ENCODE data around the gene UBXN1. TPM values are rescaled to one million over a fixed set of nuclear protein-coding genes. Genes with fewer than 3 reads are reported as not detected.
"Not testable (repeated sequence)": the region's sequence is repeated elsewhere in the genome, so short reads cannot be mapped to it uniquely, and the experiment has no call there.

Gene UBXN1
- total RNA-seq, 2 experiments from 2014 or later, result 135 to 136 TPM

DNA sequence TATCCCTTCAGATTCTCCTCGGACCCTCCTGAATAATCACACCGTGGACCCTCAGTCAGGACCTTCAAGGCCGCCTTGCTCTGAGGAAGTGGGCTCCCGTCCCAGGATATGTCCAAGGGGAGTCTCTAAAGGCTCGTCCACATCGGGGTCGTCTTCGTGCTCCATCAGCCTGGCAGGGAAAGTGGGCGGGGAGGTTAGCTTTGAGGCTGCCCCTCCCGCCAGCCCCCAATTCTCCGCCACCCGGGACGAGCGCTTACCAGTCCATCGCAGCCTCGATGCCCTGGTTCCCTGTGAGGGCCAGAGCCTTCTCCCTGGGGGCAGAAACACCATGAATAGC is 472 bp downstream of the UBXN1 start:
- peak overlapping the region; percentile 88 for H3K27ac Mint-ChIP-seq
- DNase-seq (no peak), ATAC-seq (ENCODE audit: low read depth) (no peak)
- peak overlapping the region; percentile 85 for H3K4me3 Mint-ChIP-seq
- H3K4me1 Mint-ChIP-seq, result peaks cover 23% of the 10 kb centered on the region
- no peaks in the 10 kb centered on the region for H3K9me3 Mint-ChIP-seq
- peaks cover 13% of the 10 kb centered on the region for H3K36me3 Mint-ChIP-seq
- POLR2A ChIA-PET, result interaction anchor here (0.7 to 2.4 kb wide), 5 partner anchors 11 to 37 kb away, joined by 3 to 10 read pairs (median 4); partner anchors contain the start of genes C11orf98 and CSKMT
- H3K27me3 Mint-ChIP-seq, result no peaks in the 10 kb centered on the region

DNA sequence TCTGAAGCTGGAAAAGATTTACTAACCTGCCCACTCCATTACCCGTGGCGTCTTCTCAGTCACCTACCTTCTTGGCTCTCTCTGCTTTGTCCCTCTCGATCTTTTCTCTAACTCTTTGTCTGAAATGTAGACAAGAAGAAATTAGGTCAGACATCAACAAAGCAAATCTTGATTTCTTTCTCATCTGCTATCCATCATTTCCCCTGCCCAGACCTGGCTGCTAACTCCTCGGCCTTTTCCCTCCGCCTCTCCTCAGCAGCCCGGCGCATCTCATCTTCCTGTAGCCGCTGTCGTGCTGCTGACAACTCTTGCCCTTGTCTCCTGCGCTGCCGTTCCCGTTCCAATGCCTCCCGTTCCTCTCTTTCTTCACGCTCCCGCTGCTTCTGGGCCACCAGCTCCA is 1.2 kb downstream of the UBXN1 start:
- Mint-ChIP-seq H3K4me3 (peak overlapping the region; percentile 85), H3K27me3 (no peaks in the 10 kb centered on the region), H3K27ac (peak overlapping the region; percentile 88), H3K4me1 (peaks cover 26% of the 10 kb centered on the region), H3K36me3 (peaks cover 13% of the 10 kb centered on the region), H3K9me3 (no peaks in the 10 kb centered on the region)
- ATAC-seq (ENCODE audit: low read depth), result no peak
- DNase-seq, result no peak
- POLR2A ChIA-PET, result interaction anchor here (1.8 to 2.7 kb wide), 2 partner anchors 13 to 86 kb away, joined by 10 to 15 read pairs; partner anchors contain the start of genes C11orf98, CSKMT and TUT1

DNA sequence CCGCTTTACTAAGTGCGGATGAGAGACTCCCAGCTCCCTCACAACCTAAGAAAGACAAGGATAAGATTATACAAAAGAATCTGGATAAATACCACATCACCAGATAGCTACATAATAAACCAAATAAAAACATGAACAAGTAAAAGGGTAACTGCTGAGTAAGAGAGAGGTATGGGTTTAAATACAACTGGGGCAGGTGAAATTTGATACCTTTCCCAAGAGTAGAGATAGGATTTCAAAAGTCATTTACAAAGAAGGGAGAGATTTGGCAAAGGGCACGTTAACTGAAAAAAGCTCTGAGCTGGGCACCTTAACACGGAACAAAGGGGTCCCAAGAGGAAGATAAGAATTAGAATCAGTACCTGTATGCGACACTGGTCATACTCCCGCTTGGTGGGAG is 1.7 kb downstream of the UBXN1 start:
- peak overlapping the region; percentile 17 for H3K27ac Mint-ChIP-seq
- H3K9me3 Mint-ChIP-seq, result no peaks in the 10 kb centered on the region
- peaks cover 13% of the 10 kb centered on the region for H3K36me3 Mint-ChIP-seq
- peaks cover 30% of the 10 kb centered on the region for H3K4me1 Mint-ChIP-seq
- ATAC-seq (ENCODE audit: low read depth), result no peak
- H3K4me3 Mint-ChIP-seq, result peak overlapping the region; percentile 40
- DNase-seq, result no peak
- POLR2A ChIA-PET, result interaction anchor here (0.9 to 2.7 kb wide), 3 partner anchors 10 to 86 kb away, joined by 3 to 15 read pairs (median 10); partner anchors contain the start of genes C11orf98, CSKMT and TUT1
- no peaks in the 10 kb centered on the region for H3K27me3 Mint-ChIP-seq

DNA sequence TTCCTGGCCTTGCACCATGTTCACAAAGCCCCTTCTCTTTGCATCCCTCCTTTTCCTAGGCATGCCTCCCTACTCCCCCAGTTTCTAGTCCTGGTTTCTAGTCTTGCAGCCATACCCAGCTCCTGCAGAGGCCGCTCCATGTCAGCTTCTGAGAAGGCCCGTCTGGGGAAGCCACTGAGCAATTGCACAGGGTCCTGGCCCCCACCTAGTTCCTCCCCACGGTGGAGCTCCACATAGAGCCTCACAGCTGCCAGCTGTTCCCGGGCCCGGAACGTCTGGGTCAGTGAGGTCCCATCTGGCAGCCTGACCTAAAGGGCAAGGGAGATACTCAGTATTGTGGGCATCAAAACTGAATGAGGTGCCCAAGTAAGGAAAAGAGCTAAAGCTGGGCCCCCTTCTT is 2.2 kb downstream of the UBXN1 start:
- H3K4me1 Mint-ChIP-seq, result peaks cover 32% of the 10 kb centered on the region
- H3K9me3 Mint-ChIP-seq, result no peaks in the 10 kb centered on the region
- peaks cover 13% of the 10 kb centered on the region for H3K36me3 Mint-ChIP-seq
- POLR2A ChIA-PET, result interaction anchor here (0.9 to 2.7 kb wide), 4 partner anchors 10 to 85 kb away, joined by 3 to 15 read pairs (median 7); partner anchors contain the start of genes C11orf98, CSKMT, INTS5 and TUT1
- no peak for ATAC-seq (ENCODE audit: low read depth)
- H3K27ac Mint-ChIP-seq, result peak overlapping the region; percentile 22
- DNase-seq, result no peak
- H3K27me3 Mint-ChIP-seq, result no peaks in the 10 kb centered on the region
- no peak overlapping the region for H3K4me3 Mint-ChIP-seq

DNA sequence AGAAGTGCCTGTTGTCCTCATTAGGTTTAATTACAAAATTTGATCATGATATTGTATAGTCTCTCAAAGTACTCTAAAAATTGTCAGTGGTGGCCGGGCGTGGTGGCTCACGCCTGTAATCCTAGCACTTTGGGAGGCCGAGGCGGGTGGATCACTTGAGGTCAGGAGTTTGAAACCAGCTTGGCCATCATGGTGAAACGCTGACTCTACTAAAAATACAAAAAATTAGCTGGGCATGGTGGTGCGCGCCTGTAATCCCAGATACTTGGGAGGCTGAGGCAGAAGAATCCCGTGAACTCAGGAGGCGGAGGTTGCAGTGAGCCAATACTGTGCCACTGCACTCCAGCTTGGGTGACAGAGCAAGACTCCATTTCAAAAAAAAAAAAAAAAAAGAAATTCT is 3.5 kb downstream of the UBXN1 start:
- H3K9me3 Mint-ChIP-seq; H3K27ac Mint-ChIP-seq; H3K4me3 Mint-ChIP-seq; H3K27me3 Mint-ChIP-seq; ATAC-seq (ENCODE audit: low read depth); DNase-seq: not testable (repeated sequence)
- POLR2A ChIA-PET, result interaction anchor here (0.6 to 3.6 kb wide), 8 partner anchors 8 to 84 kb away, joined by 3 to 25 read pairs (median 4); partner anchors contain the start of genes C11orf98, CSKMT, HNRNPUL2 and INTS5
- Mint-ChIP-seq H3K36me3 (peaks cover 13% of the 10 kb centered on the region), H3K4me1 (peaks cover 31% of the 10 kb centered on the region)

DNA sequence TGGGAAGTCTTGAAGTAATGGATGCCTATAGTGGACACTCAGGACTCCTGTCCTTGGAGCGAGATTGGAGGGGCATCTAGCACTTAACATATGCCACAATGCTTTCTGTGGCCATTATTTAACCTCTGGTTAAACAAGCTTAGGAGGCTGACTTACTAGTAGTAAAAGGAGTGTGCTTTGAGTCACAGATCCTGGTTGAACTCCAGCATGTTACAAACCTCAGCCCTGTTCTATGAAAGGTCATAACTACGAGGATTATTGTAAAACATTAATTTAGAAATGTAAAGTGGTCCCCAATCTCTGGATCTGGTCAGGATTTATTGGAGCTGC is 5.7 kb downstream of the UBXN1 start:
- Mint-ChIP-seq H3K4me3 (no peak overlapping the region), H3K27ac (peak overlapping the region; percentile 91), H3K4me1 (peaks cover 37% of the 10 kb centered on the region), H3K36me3 (peaks cover 16% of the 10 kb centered on the region), H3K27me3 (no peaks in the 10 kb centered on the region), H3K9me3 (no peaks in the 10 kb centered on the region)
- POLR2A ChIA-PET, result interaction anchor here (0.9 to 3.9 kb wide), 13 partner anchors 8 to 168 kb away, joined by 3 to 73 read pairs (median 17); partner anchors contain the start of genes C11orf98, CSKMT, EEF1G and GANAB
- ATAC-seq (ENCODE audit: low read depth) (no peak), DNase-seq (no peak)

DNA sequence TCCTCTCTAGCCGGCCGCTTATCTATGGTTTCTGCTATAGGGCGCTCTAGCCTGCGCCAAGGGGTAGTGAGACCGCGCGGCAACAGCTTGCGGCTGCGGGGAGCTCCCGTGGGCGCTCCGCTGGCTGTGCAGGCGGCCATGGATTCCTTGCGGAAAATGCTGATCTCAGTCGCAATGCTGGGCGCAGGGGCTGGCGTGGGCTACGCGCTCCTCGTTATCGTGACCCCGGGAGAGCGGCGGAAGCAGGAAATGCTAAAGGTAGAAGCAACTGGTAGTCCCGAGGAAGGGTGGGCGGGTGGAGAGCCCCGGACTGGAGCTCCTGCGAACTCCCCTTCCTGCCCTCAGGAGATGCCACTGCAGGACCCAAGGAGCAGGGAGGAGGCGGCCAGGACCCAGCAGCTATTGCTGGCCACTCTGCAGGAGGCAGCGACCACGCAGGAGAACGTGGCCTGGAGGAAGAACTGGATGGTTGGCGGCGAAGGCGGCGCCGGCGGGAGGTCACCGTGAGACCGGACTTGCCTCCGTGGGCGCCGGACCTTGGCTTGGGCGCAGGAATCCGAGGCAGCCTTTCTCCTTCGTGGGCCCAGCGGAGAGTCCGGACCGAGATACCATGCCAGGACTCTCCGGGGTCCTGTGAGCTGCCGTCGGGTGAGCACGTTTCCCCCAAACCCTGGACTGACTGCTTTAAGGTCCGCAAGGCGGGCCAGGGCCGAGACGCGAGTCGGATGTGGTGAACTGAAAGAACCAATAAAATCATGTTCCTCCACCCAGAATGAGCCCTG is 7.1 kb downstream of the UBXN1 start, which contains the start of the genes LBHD1 and UQCC3:
LBHD1 (minus strand) TSS at position 660 of the 782 bp plus-strand sequence. CDS start 2,236 bp downstream, outside the sequence.
UQCC3 (plus strand) TSS at position 66 of the 782 bp plus-strand sequence; CDS start at position 139, 73 bp downstream.
- peaks cover 8% of the 10 kb centered on the region for H3K36me3 Mint-ChIP-seq
- H3K9me3 Mint-ChIP-seq, result no peaks in the 10 kb centered on the region
- H3K4me1 Mint-ChIP-seq, result peaks cover 35% of the 10 kb centered on the region

DNA sequence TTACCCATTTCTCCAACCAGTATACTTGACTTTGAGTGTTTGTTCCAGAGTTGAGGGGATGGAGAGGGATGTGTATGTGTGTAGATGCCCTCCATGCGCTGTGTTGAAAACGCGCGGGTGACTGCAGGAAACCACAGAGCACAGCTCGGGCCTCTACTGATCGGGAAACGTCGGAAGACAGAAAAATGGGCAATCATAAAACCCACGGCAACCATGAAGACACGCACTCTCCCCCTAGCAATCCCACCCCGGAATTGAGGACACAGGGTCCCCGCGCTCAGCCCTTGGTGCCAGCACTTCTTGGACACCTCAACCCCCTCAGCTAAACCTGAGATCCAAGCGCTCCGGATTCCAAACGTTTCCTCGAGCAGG is 7.7 kb downstream of the UBXN1 start:
- Mint-ChIP-seq H3K27me3 (no peaks in the 10 kb centered on the region), H3K9me3 (no peaks in the 10 kb centered on the region), H3K4me1 (peaks cover 41% of the 10 kb centered on the region), H3K27ac (peak overlapping the region; percentile 91), H3K36me3 (peaks cover 11% of the 10 kb centered on the region), H3K4me3 (peak overlapping the region; percentile 94)
- ATAC-seq (ENCODE audit: low read depth) (peak; percentile 21), DNase-seq (no peak)
- POLR2A ChIA-PET, result interaction anchor here (0.6 to 4.4 kb wide), 33 partner anchors 8 to 247 kb away, joined by 3 to 73 read pairs (median 8); partner anchors contain the start of genes B3GAT3, BSCL2, EML3 and GANAB

More for the DNA sequence above, 7.1 kb downstream of the UBXN1 start, which contains the start of the genes LBHD1 and UQCC3:
- Mint-ChIP-seq H3K4me3 (peak within 1 kb of the TSS; percentile 94), H3K27ac (peak within 1 kb of the TSS; percentile 91), H3K27me3 (no peaks in the 10 kb centered on the region)
- ATAC-seq (ENCODE audit: low read depth), result peak; percentile 87
- peak; percentile 84 for DNase-seq
- POLR2A ChIA-PET, result interaction anchor here (0.6 to 4.4 kb wide), 43 partner anchors 9 to 247 kb away, joined by 3 to 73 read pairs (median 6); partner anchors contain the start of genes B3GAT3, BSCL2, EEF1G and EML3

DNA sequence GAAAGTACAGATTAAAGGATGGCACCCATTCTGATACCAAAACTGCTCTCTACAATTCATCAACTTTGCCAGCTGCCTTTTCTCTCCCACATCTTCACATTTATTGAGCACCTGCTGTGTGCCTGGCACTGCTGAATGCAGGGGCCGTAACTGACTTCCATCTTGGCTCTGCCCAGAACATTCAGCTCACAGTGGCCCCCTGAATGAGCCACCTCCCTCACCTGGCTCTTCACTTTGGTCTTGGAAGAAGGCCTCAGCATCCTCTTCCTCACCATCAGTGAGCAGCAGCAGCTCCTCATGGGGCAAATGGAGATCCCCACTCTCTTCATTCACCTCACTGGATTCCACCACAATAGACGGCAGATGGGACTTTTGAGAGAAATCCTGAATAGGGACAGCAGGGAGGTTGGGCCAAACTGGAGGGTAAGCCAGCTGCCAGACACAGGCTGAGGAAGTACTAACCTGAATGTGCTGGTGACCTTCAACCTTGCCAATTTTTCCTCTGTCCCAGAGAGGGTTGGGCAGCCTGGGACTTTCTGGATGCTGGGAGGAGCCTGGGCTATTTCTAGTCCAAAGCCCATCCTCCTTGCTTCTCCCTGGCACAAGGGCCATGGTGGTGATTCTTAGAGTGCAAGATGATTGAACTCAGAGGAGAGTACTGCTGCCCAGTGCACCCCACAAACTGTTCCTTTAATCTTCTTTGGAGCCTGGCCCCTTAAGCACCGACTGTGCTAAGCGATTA is 9.3 kb downstream of the UBXN1 start:
- H3K36me3 Mint-ChIP-seq, result peaks cover 13% of the 10 kb centered on the region

DNA sequence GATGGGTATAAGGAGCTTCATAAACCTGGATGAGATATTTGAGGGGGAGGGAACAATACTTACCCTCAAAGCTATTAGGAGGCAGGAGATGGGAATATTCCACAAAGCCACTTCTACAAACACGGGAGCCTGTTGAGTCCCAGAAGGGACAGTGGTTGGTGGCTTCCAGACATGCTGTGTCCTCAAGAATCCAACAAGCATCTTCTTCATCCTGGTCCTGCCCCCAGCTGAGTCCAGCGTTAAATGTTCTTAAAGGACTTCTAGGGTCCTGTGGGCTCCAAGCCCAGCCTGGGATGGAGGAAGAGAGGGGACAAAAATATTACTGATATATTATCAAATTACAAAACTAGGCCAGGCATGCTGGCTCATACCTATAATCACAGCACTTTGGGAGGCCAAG is 11.4 kb downstream of the UBXN1 start:
- peaks cover 39% of the 10 kb centered on the region for H3K4me1 Mint-ChIP-seq
- peak overlapping the region; percentile 49 for H3K4me3 Mint-ChIP-seq
- no peak for ATAC-seq (ENCODE audit: low read depth)
- no peaks in the 10 kb centered on the region for H3K27me3 Mint-ChIP-seq
- no peak overlapping the region for H3K27ac Mint-ChIP-seq
- peaks cover 18% of the 10 kb centered on the region for H3K36me3 Mint-ChIP-seq
- DNase-seq, result no peak
- POLR2A ChIA-PET, result interaction anchor here (0.5 to 7.0 kb wide), 14 partner anchors 8 to 243 kb away, joined by 3 to 187 read pairs (median 4); partner anchors contain the start of genes B3GAT3, EML3, GANAB and INTS5
- no peaks in the 10 kb centered on the region for H3K9me3 Mint-ChIP-seq

More for the DNA sequence above, 9.3 kb downstream of the UBXN1 start:
- Mint-ChIP-seq H3K4me1 (peaks cover 37% of the 10 kb centered on the region), H3K4me3 (peak overlapping the region; percentile 94), H3K27ac (peak overlapping the region; percentile 91), H3K27me3 (no peaks in the 10 kb centered on the region), H3K9me3 (no peaks in the 10 kb centered on the region)
- DNase-seq, result no peak
- POLR2A ChIA-PET, result interaction anchor here (0.7 to 4.4 kb wide), 10 partner anchors 15 to 1276 kb away, joined by 3 to 73 read pairs (median 9); partner anchors contain the start of genes EML3, GANAB, INTS5 and MTA2
- ATAC-seq (ENCODE audit: low read depth), result no peak

DNA sequence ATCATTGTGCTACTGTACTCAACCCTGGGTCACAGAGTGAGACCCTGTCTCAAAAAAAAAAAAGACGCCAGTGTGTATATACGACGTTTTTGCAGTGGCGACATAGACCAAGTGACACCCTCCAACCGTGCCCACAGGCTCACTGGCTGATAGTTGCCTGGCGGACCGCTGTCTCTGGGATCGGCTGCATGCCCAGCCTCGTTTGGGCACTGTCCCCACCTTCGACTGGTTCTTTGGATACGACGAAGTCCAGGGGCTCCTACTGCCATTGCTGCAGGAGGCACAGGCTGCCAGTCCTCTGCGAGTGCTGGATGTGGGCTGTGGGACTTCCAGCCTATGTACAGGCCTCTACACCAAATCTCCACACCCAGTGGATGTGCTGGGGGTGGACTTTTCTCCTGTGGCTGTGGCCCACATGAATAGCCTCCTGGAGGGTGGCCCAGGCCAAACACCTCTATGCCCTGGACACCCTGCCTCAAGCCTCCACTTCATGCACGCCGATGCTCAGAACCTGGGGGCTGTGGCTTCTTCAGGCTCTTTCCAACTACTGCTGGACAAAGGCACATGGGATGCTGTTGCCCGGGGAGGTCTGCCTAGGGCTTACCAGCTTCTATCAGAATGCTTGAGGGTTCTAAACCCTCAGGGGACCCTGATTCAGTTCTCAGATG is 12.5 kb downstream of the UBXN1 start:
- Mint-ChIP-seq H3K9me3 (no peaks in the 10 kb centered on the region), H3K27me3 (no peaks in the 10 kb centered on the region), H3K36me3 (peaks cover 20% of the 10 kb centered on the region), H3K4me3 (peak overlapping the region; percentile 97), H3K4me1 (peaks cover 37% of the 10 kb centered on the region), H3K27ac (peak overlapping the region; percentile 94)
- DNase-seq (no peak), ATAC-seq (ENCODE audit: low read depth) (no peak)
- POLR2A ChIA-PET, result interaction anchor here (0.8 to 7.0 kb wide), 27 partner anchors 11 to 242 kb away, joined by 3 to 187 read pairs (median 14); partner anchors contain the start of genes B3GAT3, BSCL2, EEF1G and EML3

DNA sequence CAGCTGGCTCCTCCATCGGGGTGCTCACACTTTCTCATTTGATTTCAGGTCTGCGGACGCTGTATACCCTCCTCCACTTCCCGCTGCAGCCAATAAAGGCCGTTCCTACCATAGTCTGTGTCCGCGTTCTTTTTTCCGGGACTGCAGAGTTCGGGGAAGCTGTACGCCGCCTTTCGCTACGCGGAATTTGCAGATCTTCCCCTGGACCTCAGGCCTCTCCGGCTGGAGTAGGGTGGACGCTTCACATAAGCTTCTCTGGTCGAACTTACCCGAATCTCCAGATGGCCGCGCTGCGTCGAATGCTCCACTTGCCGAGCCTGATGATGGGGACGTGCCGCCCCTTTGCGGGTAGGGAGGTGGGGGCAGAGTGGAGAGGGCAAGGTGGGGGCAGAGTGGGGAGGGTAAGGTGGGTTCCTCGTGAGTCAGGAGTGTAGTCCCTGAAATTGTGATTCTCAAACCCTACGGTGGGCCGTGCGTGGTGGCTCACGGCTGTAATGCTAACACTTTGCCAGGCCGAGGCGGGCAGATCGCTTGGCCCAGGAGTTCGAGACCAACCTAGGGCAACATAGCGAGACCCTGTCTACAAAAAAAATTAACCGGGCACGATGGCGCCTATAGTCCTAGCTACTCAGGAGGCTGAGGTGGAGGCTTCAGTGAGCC is 13.1 kb downstream of the UBXN1 start:
- POLR2A ChIA-PET, result interaction anchor here (0.8 to 7.0 kb wide), 37 partner anchors 9 to 293 kb away, joined by 3 to 187 read pairs (median 10); partner anchors contain the start of genes B3GAT3, BSCL2, EEF1G and EML3
- ATAC-seq (ENCODE audit: low read depth), result peak; percentile 20
- Mint-ChIP-seq H3K4me1 (peaks cover 36% of the 10 kb centered on the region), H3K27ac (peak overlapping the region; percentile 94), H3K4me3 (peak overlapping the region; percentile 97), H3K36me3 (peaks cover 20% of the 10 kb centered on the region), H3K27me3 (no peaks in the 10 kb centered on the region), H3K9me3 (no peaks in the 10 kb centered on the region)
- DNase-seq, result peak; percentile 69
